Activated CD8-positive, alpha-beta memory T cell treated with anti-CD3 and anti-CD28 coated beads for 48 hours (primary cell): ENCODE measurements around the gene SPEF1.
"Not testable (repeated sequence)": the region's sequence is repeated elsewhere in the genome, so short reads cannot be mapped to it uniquely, and the experiment has no call there.

Experiments used
- DNase-seq, 3 experiments: peaks; one replicate each; pipeline ENCODE4 v3.0.0-alpha.2; 2020; ENCODE audit warnings: low read depth in 2 of 3, low spot score in 2 of 3

SPEF1 gene

DNA sequence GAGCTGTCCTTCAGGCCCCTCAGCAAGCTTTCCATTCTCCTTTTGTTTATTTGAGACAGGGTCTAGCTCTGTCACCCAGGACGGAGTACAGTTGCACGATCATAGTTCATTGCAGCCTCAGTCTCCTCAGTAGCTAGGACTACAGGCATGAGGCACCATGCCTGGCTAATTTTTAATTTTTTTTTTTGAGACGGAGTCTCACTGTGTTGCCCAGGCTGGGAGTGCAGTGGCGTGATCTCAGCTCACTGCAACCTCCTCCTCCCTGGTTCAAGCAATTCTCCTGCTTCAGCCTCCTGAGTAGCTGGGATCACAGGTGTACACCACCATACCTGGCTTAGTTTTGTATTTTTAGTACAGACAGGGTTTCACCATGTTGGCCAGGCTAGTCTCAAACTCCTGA, 8.0 kb upstream of the SPEF1 start:
- not testable (repeated sequence) for DNase-seq

GRCh38 chr20:3788685-3789155, 7.5 kb upstream of the SPEF1 start:
- no peak for DNase-seq

DNA sequence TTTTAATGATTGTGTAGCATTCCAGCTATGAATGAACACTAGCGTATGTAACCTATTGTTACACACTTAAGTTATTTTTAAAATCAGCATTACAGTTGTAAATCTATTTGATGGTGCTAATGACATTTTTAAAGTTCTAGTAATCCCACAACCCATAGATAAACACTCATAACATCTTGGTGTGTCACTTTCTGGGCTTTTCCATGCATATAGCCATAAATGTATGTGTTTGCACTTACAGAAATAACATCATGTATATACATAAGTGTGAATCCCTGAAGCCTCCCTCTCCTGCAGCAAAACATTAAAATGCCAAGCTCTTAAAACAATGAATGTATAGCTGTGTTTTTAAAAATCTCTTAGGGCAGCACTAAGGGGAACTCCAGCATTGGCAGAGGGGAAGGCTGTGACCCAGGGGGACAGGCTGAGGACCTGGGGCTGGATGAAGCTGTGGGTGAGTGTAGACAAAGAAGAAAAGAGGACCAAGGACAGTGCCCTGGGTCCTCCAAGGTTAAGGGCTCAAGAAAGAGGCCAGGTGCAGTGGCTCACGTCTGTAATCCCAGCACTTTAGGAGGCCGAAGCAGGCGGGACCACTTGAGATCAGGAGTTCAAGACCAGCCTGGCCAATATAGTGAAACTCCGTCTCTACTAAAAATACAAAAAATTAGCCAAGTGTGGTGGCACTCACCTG, 6.2 kb upstream of the SPEF1 start:
- DNase-seq: no peak

GRCh38 chr20:3786665-3787323, 5.5 kb upstream of the SPEF1 start, which contains the start of gene CENPB:
Gene CENPB (minus strand): TSS chr20:3786740. CDS start chr20:3786483, 257 bp downstream.
- peak; percentile 81 to 87 (median 87) for DNase-seq

GRCh38 chr20:3786126-3786484, 4.9 kb upstream of the SPEF1 start:
- no peak for DNase-seq

DNA sequence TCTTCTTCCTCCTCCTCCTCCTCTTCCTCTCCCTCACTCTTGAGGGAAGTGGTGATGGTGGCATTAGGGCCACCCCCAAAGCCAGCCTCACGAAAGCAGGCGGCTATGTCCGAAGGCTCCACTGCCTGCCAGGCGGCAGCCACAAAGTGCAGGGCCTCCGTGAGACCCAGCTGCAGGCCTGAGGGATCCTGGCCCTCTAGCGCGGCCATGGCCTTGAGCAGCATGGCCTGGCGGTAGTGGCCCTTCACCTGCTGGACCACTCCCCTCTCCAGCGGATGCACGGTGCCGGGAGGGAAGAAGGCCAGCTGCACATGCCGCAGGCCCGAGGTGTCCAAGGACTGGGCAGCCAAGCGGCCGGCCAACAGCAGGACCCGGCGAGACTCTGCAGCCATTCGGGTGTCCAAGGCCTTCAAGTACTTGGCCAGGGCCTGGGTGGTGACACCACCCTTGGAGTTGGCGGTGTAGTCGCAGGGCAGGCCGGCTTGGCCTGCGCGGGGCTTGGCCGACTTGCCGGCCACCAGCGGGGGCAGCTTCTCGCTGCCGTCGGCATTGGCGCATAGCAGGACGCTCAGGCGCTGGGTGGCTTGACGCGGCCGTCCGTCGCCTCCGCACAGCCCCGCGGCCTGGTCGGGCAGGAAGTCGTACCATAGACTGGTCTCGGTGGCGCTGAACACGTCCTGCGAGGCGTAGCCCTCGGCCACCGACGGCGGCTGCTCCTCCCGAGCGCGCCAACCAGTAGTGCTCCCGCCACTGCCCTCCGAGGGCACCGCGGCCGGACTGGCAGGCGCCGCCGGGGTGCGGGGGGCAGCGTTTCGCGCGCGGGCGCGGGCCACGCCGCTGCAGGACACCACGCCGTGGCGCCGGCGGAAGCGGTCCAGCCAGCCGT, 4.2 kb upstream of the SPEF1 start:
- DNase-seq: no peak

DNA sequence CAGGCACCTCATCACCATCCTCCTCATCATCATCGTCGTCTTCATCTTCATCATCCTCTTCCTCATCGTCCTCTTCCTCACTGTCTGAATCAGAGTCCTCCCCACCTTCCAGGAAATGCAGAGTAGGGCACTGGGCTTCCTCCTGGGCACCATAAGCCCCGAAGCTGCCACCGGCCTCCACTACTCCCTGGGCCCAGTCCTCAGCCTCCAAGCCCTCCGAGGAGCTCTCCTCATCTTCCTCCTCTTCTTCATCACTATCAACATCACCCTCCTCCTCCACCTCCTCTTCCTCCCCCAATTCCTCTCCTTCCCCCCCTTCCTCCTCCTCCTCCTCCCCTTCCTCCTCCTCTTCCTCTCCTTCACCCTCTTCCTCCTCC, 3.6 kb upstream of the SPEF1 start:
- no peak for DNase-seq

DNA sequence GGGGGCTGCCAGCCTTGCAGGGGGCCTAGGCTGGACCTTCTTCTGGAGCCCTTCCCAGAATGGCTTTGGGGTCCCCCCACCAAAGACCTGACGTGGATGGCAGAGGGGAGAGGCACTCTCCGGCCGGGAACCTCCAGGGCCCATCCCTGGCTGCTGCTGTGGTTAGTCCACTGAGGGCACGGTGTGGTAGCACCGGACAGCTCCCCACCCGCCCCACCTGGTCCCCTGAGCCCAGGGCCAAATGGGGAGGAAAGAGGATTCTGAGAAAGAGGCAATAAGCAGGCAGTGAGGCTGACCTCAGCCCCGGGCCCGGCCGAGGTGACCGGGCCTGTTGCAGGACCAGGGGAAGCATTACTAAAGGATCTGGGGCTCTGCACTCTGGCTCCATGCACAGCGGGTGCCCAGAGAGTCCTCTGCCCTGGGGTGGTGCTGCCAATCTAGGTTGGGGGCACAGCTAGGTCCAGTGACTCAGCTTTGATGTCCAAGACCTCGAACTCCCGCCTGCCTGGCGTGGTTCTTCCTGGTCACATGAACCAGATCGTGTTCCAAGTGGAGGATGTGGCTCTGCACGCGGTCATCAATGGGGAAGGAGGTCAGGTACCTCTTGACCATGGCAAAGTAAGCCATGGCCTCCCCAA, 3.1 kb upstream of the SPEF1 start:
- DNase-seq: no peak

- DNase-seq: no peak
Measured at GRCh38 chr20:3783511-3784195, 2.4 kb upstream of the SPEF1 start.

- no peak for DNase-seq
Measured at GRCh38 chr20:3783068-3783489, 1.8 kb upstream of the SPEF1 start.

GRCh38 chr20:3782597-3782996, 1.3 kb upstream of the SPEF1 start:
- no peak for DNase-seq

- DNase-seq: no peak
Measured at GRCh38 chr20:3778976-3779375, 2.3 kb downstream of the SPEF1 start.

- DNase-seq: no peak
Measured at GRCh38 chr20:3777716-3778629, 3.3 kb downstream of the SPEF1 start.

GRCh38 chr20:3777381-3777715, 3.9 kb downstream of the SPEF1 start:
- no peak for DNase-seq

DNA sequence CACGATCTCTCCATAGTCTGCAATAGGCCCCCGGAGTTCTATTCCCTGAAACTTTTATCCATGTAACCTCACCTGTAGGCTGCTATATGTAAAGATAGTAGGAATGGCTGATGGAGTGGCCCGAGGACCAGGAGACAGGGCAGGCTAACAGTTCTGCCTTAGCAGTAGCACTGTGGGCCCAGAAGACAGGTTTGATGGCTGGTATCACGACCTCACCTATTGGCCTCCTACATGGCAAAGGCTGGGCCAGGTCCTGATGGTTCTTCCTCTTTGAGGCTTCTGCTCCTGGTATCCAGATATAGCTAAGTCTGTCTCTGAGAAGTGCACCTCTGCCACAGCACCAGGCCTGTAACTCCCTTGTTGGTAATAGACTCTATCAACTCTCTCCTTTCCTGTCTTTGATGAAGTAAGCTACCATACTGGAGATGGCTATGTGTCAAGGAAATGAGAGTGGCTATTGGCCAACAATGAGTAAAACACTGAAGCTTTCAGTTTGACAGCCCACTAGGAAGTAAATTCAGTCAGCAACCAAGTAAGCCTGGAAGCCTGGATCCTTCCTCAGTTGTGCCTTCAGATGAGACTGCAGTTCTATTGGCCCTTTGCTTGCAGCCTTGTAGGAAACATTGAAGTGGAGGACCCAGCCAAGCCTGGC, 5.7 kb downstream of the SPEF1 start:
- DNase-seq: no peak

GRCh38 chr20:3771552-3772058, 9.6 kb downstream of the SPEF1 start:
- DNase-seq: no peak

GRCh38 chr20:3768342-3769130, 12.7 kb downstream of the SPEF1 start:
- peak in 1 of 3 experiments; percentile 55 for DNase-seq
